DOHH2 (cell line): ENCODE measurements around the gene VPS51.
"Not testable (repeated sequence)": the region's sequence is repeated elsewhere in the genome, so short reads cannot be mapped to it uniquely, and the experiment has no call there.

ENCODE experiments used
- H3F3A ChIP-seq: fragments of 200-600 bp; sonication (generic), shearing (Covaris generic); 2 replicates; pipeline ENCODE4 v1.6.0; 2016; ENCODE audit warnings: antibody characterized with exemption, mild to moderate bottlenecking; ENCODE audit not compliant: control insufficient read depth, insufficient read depth
- H3K27ac ChIP-seq: fragments of 200-600 bp; sonication (generic); 2 replicates; pipeline ENCODE4 v1.5.1; 2014; ENCODE audit warnings: low read depth, mild to moderate bottlenecking, low read length, moderate library complexity
- H3K27me3 ChIP-seq: fragments of 200-600 bp; sonication (generic); 2 replicates; pipeline ENCODE4 v1.6.1; 2014; ENCODE audit warnings: mild to moderate bottlenecking, low read length, mixed read lengths; ENCODE audit not compliant: control insufficient read depth
- H3K36me3 ChIP-seq: fragments of 200-600 bp; sonication (generic); 2 replicates; pipeline ENCODE4 v1.6.1; 2014; ENCODE audit warnings: mild to moderate bottlenecking, low read length, moderate library complexity, mixed read lengths; ENCODE audit not compliant: control insufficient read depth
- H3K4me1 ChIP-seq: fragments of 200-600 bp; sonication (generic); 2 replicates; pipeline ENCODE4 v1.6.1; 2014; ENCODE audit warnings: mild to moderate bottlenecking, low read length, mixed read lengths; ENCODE audit not compliant: control insufficient read depth
- H3K4me2 ChIP-seq: fragments of 200-600 bp; sonication (generic); 2 replicates; pipeline ENCODE4 v1.6.0; 2014; ENCODE audit warnings: mild to moderate bottlenecking, low read length, moderate library complexity
- H3K4me3 ChIP-seq: fragments of 200-600 bp; sonication (generic); 2 replicates; pipeline ENCODE4 v1.5.1; 2014; ENCODE audit warnings: mild to moderate bottlenecking, low read length, mixed read lengths
- H3K79me2 ChIP-seq: fragments of 200-600 bp; sonication (generic); 2 replicates; pipeline ENCODE4 v1.6.1; 2014; ENCODE audit warnings: mild to moderate bottlenecking, low read length, mixed read lengths; ENCODE audit not compliant: control insufficient read depth
- H3K9me2 ChIP-seq: fragments of 200-600 bp; sonication (generic); replicated peaks from 2 replicates; pipeline ENCODE4 v1.6.1; 2014; ENCODE audit warnings: mild to moderate bottlenecking, low read length, mixed read lengths; ENCODE audit not compliant: control insufficient read depth
- H3K9me3 ChIP-seq: fragments of 200-600 bp; sonication (generic); 2 replicates; pipeline ENCODE4 v1.6.1; 2014; ENCODE audit warnings: antibody characterized with exemption, low read length, mixed read lengths; ENCODE audit not compliant: control insufficient read depth, insufficient read depth
- H4K20me1 ChIP-seq: fragments of 200-600 bp; sonication (generic); 2 replicates; pipeline ENCODE4 v1.6.0; 2014; ENCODE audit warnings: low read depth, mild to moderate bottlenecking, antibody characterized with exemption, low read length, moderate library complexity; ENCODE audit not compliant: control insufficient read depth, insufficient read depth
- CTCF ChIP-seq: fragments of 200-600 bp; sonication (generic); IDR thresholded peaks from one replicate; pipeline ENCODE4 v1.5.1; 2014; ENCODE audit warnings: antibody characterized with exemption, mild to moderate bottlenecking, low read depth, low read length; ENCODE audit not compliant: poor library complexity, severe bottlenecking
- EZH2phosphoT487 ChIP-seq: fragments of 200-600 bp; sonication (generic); IDR thresholded peaks from 2 replicates; pipeline ENCODE4 v1.6.1; 2017; ENCODE audit warnings: borderline replicate concordance, mild to moderate bottlenecking, antibody characterized with exemption, low read length, moderate library complexity, mixed read lengths

Gene VPS51

GRCh38 chr11:65148657-65149056 lies 52.6 kb downstream of the VPS51 start:
- no peak for TF ChIP-seq EZH2phosphoT487
- no peak for TF ChIP-seq CTCF
- H3K4me3 ChIP-seq, result no peak overlapping the region
- H3K27ac ChIP-seq, result no peak overlapping the region
- H3K9me3 ChIP-seq, result peaks cover 9% of the 10 kb centered on the region; the same call in 1 of the 2 replicates
- H3F3A ChIP-seq, result peaks cover 25% of the 10 kb centered on the region
- H3K79me2 ChIP-seq, result no peaks in the 10 kb centered on the region
- H4K20me1 ChIP-seq, result no peaks in the 10 kb centered on the region
- H3K4me2 ChIP-seq, result no peak overlapping the region
- no peaks in the 10 kb centered on the region for H3K27me3 ChIP-seq
- no peaks in the 10 kb centered on the region for H3K36me3 ChIP-seq
- peaks cover 74% of the 10 kb centered on the region for H3K4me1 ChIP-seq
- H3K9me2 ChIP-seq, result no peaks in the 10 kb centered on the region

- H3F3A ChIP-seq, result peaks cover 26% of the 10 kb centered on the region
- not testable (repeated sequence) for H3K27ac ChIP-seq, H3K36me3 ChIP-seq, H3K4me3 ChIP-seq, H4K20me1 ChIP-seq, H3K4me2 ChIP-seq, H3K27me3 ChIP-seq, H3K9me2 ChIP-seq, H3K79me2 ChIP-seq, H3K9me3 ChIP-seq
- H3K4me1 ChIP-seq, result peaks cover 62% of the 10 kb centered on the region
Measured at GRCh38 chr11:65150131-65150508, 54.1 kb downstream of the VPS51 start.

- TF ChIP-seq EZH2phosphoT487 (no peak), CTCF (no peak)
- Histone ChIP-seq H3K27me3 (no peaks in the 10 kb centered on the region), H3K9me2 (no peaks in the 10 kb centered on the region), H3K9me3 (peaks cover 9% of the 10 kb centered on the region; the same call in 1 of the 2 replicates), H3F3A (peaks cover 25% of the 10 kb centered on the region), H4K20me1 (no peaks in the 10 kb centered on the region), H3K4me2 (peak overlapping the region; percentile 60), H3K4me1 (peaks cover 57% of the 10 kb centered on the region), H3K4me3 (peak overlapping the region; percentile 3; the same call in 1 of the 2 replicates), H3K36me3 (no peaks in the 10 kb centered on the region), H3K79me2 (no peaks in the 10 kb centered on the region), H3K27ac (no peak overlapping the region; the same call in 1 of the 2 replicates)
Measured at GRCh38 chr11:65150509-65151299, 54.7 kb downstream of the VPS51 start.

GRCh38 chr11:65151331-65151899 lies 55.4 kb downstream of the VPS51 start:
- H3K27ac ChIP-seq, result no peak overlapping the region
- no peaks in the 10 kb centered on the region for H3K79me2 ChIP-seq
- no peaks in the 10 kb centered on the region for H3K36me3 ChIP-seq
- peaks cover 56% of the 10 kb centered on the region for H3K4me1 ChIP-seq
- no peaks in the 10 kb centered on the region for H3K27me3 ChIP-seq
- H3K4me2 ChIP-seq, result peak overlapping the region; percentile 60
- TF ChIP-seq EZH2phosphoT487, result no peak
- no peak for TF ChIP-seq CTCF
- H3K4me3 ChIP-seq, result peak overlapping the region; percentile 3; the same call in 1 of the 2 replicates
- H4K20me1 ChIP-seq, result no peaks in the 10 kb centered on the region
- H3K9me2 ChIP-seq, result no peaks in the 10 kb centered on the region
- H3K9me3 ChIP-seq, result peaks cover 9% of the 10 kb centered on the region; the same call in 1 of the 2 replicates
- H3F3A ChIP-seq, result peaks cover 28% of the 10 kb centered on the region
